HG03442 (cell line): Measurements from ENCODE around the gene PRRG4.
"Not testable (repeated sequence)": the region's sequence is repeated elsewhere in the genome, so short reads cannot be mapped to it uniquely, and the experiment has no call there.

Source experiments
- ATAC-seq: cut with Tn5 transposase; IDR thresholded peaks from one replicate; pipeline ENCODE4 v1.9.1; 2021; ENCODE audit warnings: mild to moderate bottlenecking, moderate library complexity; ENCODE audit not compliant: unreplicated experiment

PRRG4 gene

DNA sequence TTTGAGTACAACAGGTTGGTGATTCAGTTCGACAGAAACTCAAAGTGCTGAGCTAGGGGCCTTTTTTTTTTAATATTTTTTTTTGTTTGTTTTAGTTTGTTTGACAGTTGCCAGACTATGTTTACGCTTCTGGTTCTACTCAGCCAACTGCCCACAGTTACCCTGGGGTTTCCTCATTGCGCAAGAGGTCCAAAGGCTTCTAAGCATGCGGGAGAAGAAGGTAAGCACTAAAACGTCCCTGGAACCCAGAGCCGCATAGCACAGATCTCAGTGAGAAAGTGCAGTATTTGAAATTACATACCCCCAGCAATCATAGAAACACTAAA is 649 bp downstream of the PRRG4 start:
- no peak for ATAC-seq

DNA sequence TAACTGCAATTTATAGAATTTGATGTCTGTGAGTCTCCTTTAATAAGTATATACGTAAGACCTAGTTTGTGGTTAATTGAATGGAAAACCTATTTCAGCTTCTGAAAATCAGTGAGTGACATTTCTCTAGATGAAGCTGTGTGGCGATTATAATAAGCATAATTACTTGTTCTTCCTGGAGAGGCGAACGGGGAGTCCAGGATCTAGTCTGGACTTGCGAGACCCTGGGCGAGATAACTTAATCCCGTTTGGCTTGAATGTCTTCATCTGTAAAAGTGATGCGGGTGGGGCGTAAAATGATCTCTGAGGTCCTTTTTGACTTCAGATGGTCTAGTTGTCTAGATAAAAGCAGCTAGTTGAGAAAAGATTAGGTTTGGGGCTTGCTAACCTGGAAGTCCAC is 1.1 kb downstream of the PRRG4 start:
- ATAC-seq, result no peak

GRCh38 chr11:32831221-32831620 is 1.5 kb downstream of the PRRG4 start:
- no peak for ATAC-seq

- ATAC-seq, result no peak
Observed at GRCh38 chr11:32833921-32834320, 4.2 kb downstream of the PRRG4 start.

- ATAC-seq, result no peak
Observed at GRCh38 chr11:32836946-32837345, 7.2 kb downstream of the PRRG4 start.

- ATAC-seq, result no peak
Observed at GRCh38 chr11:32838505-32839274, 9.0 kb downstream of the PRRG4 start.

DNA sequence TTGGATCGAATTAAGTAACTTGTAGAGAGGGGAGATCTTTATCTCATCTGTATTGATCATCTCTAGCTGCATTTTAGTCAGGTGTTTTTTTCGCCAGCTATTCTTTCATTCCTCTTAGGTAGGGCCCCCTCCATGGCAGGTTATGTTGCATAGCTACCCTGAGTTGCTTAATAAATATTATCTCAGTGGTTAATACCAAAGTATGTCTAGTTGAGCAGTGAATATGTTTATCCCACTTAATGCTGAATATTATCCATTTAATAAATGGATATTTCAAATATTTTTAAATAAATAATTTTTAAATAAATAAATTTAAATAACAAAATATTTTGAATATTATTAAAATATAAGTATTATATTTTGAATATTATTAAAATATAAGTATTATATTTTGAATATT is 9.6 kb downstream of the PRRG4 start:
- no peak for ATAC-seq

DNA sequence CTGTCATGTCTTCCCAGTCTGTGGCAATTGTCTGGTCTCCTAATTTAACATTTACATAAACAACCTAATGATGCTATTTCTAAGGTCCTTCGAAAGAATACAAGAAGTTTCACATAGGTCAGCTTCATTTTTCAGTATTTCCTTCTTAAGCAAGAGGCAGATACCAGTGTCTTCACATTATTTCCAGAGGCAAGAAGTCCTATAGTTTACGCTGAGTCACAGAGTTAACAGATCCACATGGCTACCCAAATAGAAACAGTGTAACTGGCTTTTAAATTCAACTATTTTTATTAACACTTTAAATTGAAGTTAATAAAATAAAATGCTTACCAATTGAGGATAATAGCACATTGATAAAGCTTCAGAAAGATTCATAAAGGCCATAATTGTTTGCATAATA is 10.9 kb downstream of the PRRG4 start:
- no peak for ATAC-seq

DNA sequence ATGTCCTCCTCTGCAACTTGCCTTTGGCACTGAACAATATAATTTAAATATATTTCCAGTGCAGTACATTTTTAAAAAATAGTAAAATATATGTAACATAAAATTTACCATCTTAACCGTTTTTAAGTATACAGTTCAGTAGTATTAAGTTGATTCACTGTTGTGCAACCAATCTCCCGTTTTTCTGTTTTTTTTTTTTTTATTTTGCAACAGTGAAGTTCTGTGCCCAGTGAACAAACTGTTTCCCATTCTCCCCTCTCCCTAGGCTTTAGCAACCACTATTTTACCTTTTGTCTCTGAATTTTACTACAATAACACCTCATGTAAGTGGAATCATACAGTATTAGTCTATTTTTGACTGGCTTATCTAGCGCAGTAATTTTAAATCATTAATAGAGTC is 13.8 kb downstream of the PRRG4 start:
- no peak for ATAC-seq

DNA sequence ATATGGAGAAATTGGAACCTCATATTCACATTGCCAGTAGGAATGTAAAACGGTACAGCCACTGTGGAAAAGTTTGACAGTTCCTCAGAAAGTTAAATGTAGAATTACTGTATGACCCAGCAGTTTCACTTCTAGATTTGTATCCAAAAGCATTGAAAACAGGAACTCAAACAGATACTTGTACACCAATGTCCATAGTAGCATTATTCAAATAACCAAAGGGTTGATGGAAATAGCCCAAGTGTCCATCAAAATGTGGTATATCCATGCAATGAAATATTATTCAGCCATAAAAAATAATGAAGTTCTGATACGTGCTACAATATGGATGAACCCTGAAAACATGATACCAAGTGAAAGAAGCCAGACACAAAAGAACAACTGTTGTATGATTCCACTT is 17.8 kb downstream of the PRRG4 start:
- ATAC-seq, result no peak

- no peak for ATAC-seq
Observed at GRCh38 chr11:32849761-32850160, 20.0 kb downstream of the PRRG4 start.

- ATAC-seq, result no peak
Observed at GRCh38 chr11:32851251-32851650, 21.5 kb downstream of the PRRG4 start.

DNA sequence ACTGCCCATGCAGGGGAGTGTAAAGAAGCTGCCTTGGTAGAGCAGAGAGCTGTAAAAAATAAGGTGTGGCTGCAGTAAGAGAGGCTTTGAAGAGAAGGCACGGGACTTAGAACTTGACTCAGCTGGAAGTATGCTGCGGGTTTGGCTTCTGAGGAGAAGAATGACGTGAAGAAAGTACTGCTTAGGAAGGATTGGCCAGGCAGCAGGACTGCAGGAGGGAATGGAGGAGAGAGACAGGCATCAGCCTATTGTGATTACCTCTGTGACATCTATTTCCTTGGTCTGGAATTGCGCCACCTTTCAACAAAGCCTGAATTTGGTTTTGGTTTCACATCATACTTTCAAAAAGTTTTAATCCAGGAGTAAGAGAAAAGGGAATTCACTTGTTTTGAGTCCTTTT is 22.5 kb downstream of the PRRG4 start:
- ATAC-seq, result no peak

- ATAC-seq, result no peak
Observed at GRCh38 chr11:32855601-32856000, 25.9 kb downstream of the PRRG4 start.

- no peak for ATAC-seq
Observed at GRCh38 chr11:32858731-32859130, 29.0 kb downstream of the PRRG4 start.

DNA sequence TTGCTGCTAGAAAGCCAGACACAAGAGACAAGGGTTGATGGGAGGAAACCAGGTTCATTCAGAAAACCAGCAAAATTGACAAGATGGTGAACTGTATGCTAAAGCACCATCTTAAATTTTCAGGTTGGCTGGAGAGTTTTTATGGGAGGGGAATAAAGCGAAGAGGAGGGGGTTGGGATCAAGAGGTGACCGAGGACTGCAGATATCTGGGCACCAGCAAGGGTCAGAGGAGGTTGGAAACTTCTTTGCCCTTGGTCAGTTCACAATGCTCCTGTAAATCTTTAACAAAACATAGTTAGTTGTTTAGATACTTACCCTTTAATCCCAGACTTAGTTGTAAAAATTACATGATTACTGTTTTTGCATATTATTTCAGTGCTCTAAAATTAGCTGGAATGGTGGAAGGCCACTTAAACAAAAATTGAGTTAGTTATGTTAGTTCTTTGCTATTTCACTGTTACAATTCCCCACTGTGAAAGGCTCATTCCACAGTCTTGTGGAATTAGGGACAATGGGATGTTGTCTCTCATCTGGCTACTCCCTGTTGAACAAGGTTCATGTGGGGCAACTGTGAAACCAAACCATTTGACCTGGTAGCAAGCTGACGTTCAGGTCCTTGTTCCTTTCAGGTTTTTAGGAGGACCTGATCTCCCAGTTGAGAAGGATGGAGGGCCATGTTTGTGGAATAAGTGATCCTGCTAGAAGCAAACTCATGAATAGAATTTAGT is 32.3 kb downstream of the PRRG4 start:
- no peak for ATAC-seq

- ATAC-seq, result no peak
Observed at GRCh38 chr11:32864555-32864954, 34.8 kb downstream of the PRRG4 start.

GRCh38 chr11:32868752-32869151 is 39.0 kb downstream of the PRRG4 start:
- not testable (repeated sequence) for ATAC-seq

DNA sequence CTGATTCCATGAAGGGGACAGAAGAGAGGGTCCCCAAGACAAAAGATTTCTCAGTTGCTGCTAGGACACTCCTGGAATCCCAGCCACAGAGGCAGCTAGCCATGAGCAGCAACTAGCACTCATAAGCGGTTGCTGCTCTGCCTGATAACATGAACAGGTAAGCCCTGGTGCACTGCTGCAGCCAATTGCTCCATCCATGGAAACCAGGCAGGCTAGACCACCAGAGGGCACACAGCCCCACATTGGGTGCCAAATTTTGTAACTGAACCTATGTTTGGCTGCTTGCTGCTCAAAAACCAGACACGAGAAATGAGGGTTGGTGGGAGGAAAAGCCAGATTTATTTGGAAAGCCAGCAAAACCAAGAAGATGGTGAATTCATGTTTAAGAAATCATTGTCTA is 40.9 kb downstream of the PRRG4 start:
- no peak for ATAC-seq

DNA sequence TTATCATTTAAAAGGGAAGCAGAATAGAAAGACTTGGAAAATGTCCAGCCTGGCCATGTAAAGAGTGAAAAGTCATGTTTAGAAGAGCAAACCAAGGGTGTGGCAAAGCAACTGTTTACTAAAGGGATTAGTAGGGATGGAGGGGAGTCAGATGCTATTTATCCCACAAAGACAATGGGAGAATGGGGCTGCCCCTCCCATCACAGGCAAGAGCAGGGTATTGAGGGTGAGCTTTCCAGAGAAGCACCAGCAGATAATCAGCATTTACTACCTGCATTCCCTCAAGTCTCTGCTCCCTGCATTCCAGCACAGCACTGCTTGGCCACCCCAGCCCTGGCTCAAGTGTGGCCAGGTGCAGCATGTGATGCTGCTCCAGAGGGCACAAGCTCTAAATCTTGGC is 44.4 kb downstream of the PRRG4 start:
- ATAC-seq, result no peak

DNA sequence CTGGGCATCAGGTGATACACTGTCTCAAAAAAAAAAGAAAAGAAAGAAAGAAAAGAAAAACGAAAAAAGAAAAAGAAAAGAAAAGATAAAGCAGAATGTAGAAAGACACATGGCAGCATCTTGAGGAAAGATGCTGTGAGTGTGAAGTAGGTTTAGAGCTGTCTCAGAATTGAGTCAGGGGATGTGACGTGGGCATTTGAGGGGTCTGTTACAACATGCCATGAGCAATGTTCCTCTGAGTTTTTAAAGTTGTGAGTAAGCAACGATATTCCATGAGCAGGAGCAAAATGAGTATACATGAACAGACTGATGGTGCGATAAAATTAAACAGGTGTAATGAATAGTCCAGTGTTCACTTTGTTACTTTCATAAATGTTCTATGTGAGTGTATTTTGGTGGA is 51.6 kb downstream of the PRRG4 start:
- no peak for ATAC-seq

GRCh38 chr11:32883421-32883820 is 53.7 kb downstream of the PRRG4 start:
- ATAC-seq, result no peak

- no peak for ATAC-seq
Observed at GRCh38 chr11:32884023-32884422, 54.3 kb downstream of the PRRG4 start.
